GM21786 (cell line): ENCODE results near the gene HEYL.

Experiments
- ATAC-seq: cut with Tn5 transposase; IDR thresholded peaks from one replicate; pipeline ENCODE4 v1.9.1; 2021; ENCODE audit not compliant: unreplicated experiment

The HEYL gene

GRCh38 chr1:39639305-39640130, at the start of gene HEYL:
Gene HEYL (minus strand): TSS chr1:39639643. CDS start chr1:39639625, 18 bp downstream.
- no peak for ATAC-seq

GRCh38 chr1:39689214-39689613, 49.8 kb upstream of the HEYL start:
- no peak for ATAC-seq

DNA sequence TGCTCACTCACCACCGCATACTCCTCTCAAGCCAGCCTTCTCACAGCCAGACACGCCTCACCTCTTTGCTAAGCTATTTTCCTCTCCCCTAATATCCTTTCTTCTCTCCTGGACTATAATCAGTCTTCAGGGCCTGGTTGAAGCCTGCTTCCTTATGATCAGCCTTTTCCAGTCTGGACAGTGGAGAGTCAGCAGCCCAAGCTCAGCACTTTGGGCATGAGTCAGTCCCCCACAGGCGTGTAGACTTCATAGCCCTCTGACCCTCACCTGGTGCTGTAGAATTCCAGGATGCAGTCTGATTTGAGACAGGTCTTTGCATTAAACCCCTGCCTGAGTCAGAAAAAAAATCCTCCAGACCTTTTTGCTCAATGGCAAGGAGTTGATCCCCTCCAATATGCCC, 49.3 kb upstream of the HEYL start:
- no peak for ATAC-seq

DNA sequence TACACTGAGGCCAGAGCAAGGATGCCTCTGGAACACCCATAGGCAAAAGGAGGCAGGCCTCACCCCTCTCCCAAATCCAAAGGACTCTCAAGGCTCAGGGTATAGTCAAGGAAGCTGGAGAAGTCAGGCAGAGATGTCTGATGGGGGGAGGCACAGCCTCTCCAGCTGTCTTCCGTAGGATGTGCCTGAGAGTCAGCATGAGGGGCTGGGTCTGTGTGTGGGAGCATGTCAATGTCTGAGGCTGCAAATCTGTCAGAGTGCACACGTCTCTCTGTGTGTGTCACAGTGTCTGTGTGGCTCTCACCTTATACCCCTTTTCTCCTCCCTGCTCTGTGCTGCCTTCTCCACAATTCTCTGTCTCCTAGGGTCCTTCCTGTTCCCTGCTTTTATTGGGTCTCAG, 47.8 kb upstream of the HEYL start:
- ATAC-seq = no peak

GRCh38 chr1:39685071-39685470, 45.6 kb upstream of the HEYL start:
- no peak for ATAC-seq

DNA sequence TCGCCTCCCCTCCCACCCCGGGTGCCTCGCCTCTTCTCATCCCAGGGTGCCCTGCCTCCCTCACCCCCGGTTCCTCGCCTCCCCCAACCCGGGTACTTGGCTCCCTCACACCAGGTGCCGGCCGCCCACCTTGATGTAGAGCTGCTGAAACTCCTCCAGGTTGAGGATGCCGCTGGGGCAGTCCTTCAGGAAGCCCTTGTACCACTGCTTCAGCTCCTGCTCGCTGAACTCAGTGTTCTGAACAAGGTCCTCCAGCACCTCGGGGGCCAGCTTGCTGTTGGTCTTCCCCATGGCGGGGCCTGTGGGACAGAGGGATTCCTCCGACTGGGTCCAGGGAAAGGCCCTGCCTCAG, 44.8 kb upstream of the HEYL start:
- ATAC-seq = no peak

- ATAC-seq = no peak
Observed at GRCh38 chr1:39683591-39684312, 44.3 kb upstream of the HEYL start.

DNA sequence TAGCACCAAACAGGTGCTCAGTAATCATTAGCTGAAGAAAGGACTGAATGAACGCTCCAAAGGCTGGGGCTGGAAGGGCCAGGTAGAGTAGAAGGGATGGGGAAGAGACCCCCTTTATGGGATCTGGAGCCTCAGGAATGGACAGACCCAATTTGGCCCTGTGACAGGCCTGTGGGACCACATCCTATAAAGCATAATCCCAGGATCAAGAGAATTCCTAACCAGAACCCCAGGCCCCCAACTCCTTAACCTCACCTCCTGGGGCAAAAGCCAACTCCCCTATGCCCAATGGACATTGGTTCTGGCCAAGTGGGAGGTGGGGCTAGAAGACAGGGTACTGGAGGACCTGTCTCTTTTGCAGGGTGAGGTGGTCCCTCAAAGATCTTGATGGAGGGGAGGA, 42.6 kb upstream of the HEYL start:
- ATAC-seq = no peak

DNA sequence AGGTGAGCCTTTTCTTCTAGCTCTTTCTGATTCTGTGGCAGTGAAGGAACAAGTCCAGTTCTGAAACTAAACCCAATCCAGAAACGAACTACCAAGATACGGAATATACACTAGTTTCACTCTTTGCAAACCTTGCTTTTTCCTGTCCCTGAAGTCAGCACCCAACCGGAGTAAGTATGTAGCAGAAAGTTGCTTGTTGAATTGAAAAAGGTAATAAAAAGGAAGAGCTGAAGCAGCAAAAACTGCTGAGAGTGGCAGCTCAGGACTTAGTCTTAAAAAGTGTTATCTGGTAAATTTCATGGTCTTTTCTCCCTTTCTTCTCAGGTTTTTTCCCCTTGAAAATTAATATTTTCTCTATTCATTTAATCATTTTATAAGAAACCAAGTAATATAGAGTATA, 41.9 kb upstream of the HEYL start:
- ATAC-seq = no peak

GRCh38 chr1:39680751-39681150, 41.3 kb upstream of the HEYL start:
- ATAC-seq = no peak

- no peak for ATAC-seq
Observed at GRCh38 chr1:39679821-39680220, 40.4 kb upstream of the HEYL start.

- no peak for ATAC-seq
Observed at GRCh38 chr1:39678889-39679288, 39.4 kb upstream of the HEYL start.

DNA sequence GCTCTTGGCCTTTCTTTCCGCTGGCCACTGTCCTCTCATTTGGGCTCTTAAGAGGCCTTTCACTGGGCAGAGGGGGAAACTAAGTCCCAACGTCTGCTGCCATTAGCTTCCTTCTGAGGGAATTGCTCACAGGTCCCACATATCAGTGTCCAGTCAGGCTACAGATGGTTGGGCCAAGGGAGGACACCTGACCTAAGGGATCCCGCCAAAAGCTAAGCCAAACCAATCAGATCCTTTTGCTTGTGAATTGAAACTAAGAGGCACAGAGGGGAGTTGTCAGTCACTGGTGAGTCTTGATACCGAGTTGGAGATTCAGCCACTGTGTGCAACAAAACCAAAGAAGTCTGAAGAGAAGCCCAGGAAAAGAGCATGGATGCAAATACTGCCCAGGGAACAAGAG, 38.2 kb upstream of the HEYL start:
- ATAC-seq = no peak

DNA sequence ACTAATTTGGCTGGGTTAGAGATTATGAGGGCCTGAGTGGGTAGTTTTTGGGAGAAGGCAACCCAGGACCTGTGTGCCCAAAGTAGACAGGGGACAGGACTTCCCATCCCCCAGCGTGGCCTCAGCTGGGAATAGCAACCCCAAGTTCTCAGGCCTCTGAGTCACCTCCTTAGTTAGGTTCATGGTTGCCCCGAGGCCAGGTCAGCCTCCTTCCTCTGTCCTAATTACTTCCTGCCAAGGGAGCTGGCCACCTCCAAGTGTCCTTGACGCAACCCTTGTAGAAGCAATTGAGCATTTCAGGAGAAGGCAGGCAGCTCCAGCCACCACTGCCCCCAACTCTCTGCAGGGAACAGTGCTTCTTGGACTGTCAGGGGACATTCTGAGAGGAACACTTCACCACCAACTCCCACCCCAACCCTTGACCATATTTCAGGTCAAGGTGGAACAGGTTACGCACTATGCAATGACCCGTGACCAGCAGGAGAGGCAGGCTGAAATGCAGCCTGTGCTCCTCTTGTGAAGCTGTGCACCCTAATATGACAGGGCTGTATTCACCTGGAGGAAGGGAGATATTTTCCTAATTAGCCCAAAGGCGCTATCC, 37.6 kb upstream of the HEYL start:
- ATAC-seq = no peak

- ATAC-seq = no peak
Observed at GRCh38 chr1:39675220-39675619, 35.8 kb upstream of the HEYL start.

- ATAC-seq = no peak
Observed at GRCh38 chr1:39673215-39673614, 33.8 kb upstream of the HEYL start.

DNA sequence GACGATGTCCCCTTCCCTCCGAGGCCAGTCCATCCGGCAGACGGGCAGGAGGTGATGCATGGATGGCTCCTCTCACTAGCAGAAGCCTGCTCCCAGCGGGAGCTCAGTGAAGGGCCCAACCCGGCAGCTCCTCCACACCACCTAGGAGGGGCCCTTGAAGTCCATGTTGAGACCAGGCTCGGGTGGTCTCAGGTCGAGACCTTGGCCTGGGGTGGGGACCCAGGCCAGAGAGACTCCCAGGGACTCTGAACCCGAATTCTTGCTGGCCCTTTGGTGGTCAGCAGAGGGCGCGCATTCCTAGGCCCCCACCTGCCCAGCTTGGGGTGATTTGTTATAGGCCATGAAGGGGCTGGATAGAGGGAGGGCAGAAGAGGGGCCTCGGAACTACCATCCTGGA, 33.1 kb upstream of the HEYL start:
- ATAC-seq = no peak

- no peak for ATAC-seq
Observed at GRCh38 chr1:39671793-39672550, 32.5 kb upstream of the HEYL start, which contains the start of gene NT5C1A. Gene NT5C1A (minus strand): TSS chr1:39672107. CDS start chr1:39672038, 69 bp downstream.

GRCh38 chr1:39671433-39671792, 32.0 kb upstream of the HEYL start:
- ATAC-seq = no peak

DNA sequence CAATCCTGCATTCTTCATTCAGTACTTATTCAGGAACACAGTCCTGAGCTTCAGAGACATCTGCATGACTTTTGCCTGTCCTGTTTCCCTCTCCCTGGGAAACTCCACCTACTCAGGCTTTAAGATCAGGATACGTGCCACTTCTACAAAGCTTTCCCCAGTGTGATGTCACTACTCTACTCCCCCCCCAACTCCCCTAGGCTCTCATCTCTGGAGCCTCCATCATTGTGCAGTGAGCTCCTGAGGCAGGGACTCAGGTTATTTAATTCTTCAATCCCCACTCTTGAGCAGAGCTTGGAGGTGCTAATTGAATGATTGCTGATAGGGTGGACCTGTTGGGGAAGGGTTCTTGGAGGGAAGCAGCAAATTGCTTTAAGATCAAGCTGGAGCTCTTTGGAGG, 31.2 kb upstream of the HEYL start:
- no peak for ATAC-seq

GRCh38 chr1:39668894-39669293, 29.5 kb upstream of the HEYL start:
- ATAC-seq = no peak
